GM23338 (cell line): ENCODE data around the gene KCNJ8. TPM values are rescaled to one million over a fixed set of nuclear protein-coding genes. Genes with fewer than 3 reads are reported as not detected.

Experiments used
- ATAC-seq: fragments of 200-7000 bp; cut with Tn5 transposase; 3 replicates; pipeline ENCODE4 v1.9.1; 2020
- DNase-seq: peaks from one replicate; pipeline ENCODE4 v3.0.0-alpha.2; 2015; ENCODE audit warnings: low spot score
- H2AFZ ChIP-seq: fragments of 200-600 bp; sonication (generic); 2 replicates; pipeline ENCODE4 v1.8.0; 2016; ENCODE audit warnings: antibody characterized with exemption, mild to moderate bottlenecking, moderate library complexity
- H3F3A ChIP-seq: fragments of 200-600 bp; sonication (generic); replicated peaks from 2 replicates; pipeline ENCODE4 v1.8.0; 2017; ENCODE audit warnings: antibody characterized with exemption, mixed run types, low read depth
- H3K27ac ChIP-seq: fragments of 200-600 bp; sonication (generic); 2 replicates; pipeline ENCODE4 v1.6.1; 2016; ENCODE audit warnings: low read depth
- H3K27me3 ChIP-seq: fragments of 200-600 bp; sonication (generic); 2 replicates; pipeline ENCODE4 v1.8.0; 2016; ENCODE audit warnings: mild to moderate bottlenecking, mixed run types, moderate library complexity; ENCODE audit not compliant: insufficient read depth
- H3K36me3 ChIP-seq: fragments of 200-600 bp; sonication (generic); 2 replicates; pipeline ENCODE4 v1.8.0; 2016; ENCODE audit warnings: mild to moderate bottlenecking; ENCODE audit not compliant: insufficient read depth
- H3K4me1 ChIP-seq: fragments of 200-600 bp; sonication (generic); 2 replicates; pipeline ENCODE4 v1.8.0; 2016; ENCODE audit warnings: mild to moderate bottlenecking, moderate library complexity; ENCODE audit not compliant: insufficient read depth
- H3K4me2 ChIP-seq: fragments of 200-600 bp; sonication (generic); 2 replicates; pipeline ENCODE4 v1.7.1; 2017; ENCODE audit warnings: mixed run types
- H3K4me3 ChIP-seq: fragments of 200-600 bp; sonication (generic); 2 replicates; pipeline ENCODE4 v1.6.1; 2016; ENCODE audit warnings: mixed run types
- H3K79me2 ChIP-seq: fragments of 200-600 bp; sonication (generic); replicated peaks from 2 replicates; pipeline ENCODE4 v1.8.0; 2017; ENCODE audit warnings: mild to moderate bottlenecking; ENCODE audit not compliant: insufficient read depth
- H3K9me2 ChIP-seq: fragments of 200-600 bp; sonication (generic); 2 replicates; pipeline ENCODE4 v1.8.0; 2017; ENCODE audit not compliant: insufficient read depth
- H4K20me1 ChIP-seq: fragments of 200-600 bp; sonication (generic); replicated peaks from 2 replicates; pipeline ENCODE4 v1.8.0; 2017; ENCODE audit warnings: mild to moderate bottlenecking; ENCODE audit not compliant: insufficient read depth
- H3K27ac Mint-ChIP-seq: 2 replicates; pipeline ENCODE4 v1.8.0; 2020; ENCODE audit warnings: inconsistent platforms, mild to moderate bottlenecking, moderate library complexity, mixed read lengths
- H3K27me3 Mint-ChIP-seq: 3 replicates; pipeline ENCODE4 v1.8.0; 2022; ENCODE audit warnings: low read depth, mild to moderate bottlenecking, moderate library complexity, mixed read lengths, inconsistent platforms; ENCODE audit not compliant: insufficient read depth, poor library complexity
- H3K36me3 Mint-ChIP-seq: 3 replicates; pipeline ENCODE4 v1.8.0; 2021; ENCODE audit warnings: low read depth, mild to moderate bottlenecking, inconsistent platforms, moderate library complexity, mixed read lengths
- H3K4me1 Mint-ChIP-seq: 3 replicates; pipeline ENCODE4 v1.8.0; 2020; ENCODE audit warnings: mild to moderate bottlenecking, inconsistent platforms, mixed read lengths
- H3K4me3 Mint-ChIP-seq: 3 replicates; pipeline ENCODE4 v1.8.0; 2021; ENCODE audit warnings: moderate library complexity, mild to moderate bottlenecking, inconsistent platforms, mixed read lengths
- H3K9me3 Mint-ChIP-seq: 3 replicates; pipeline ENCODE4 v1.8.0; 2020; ENCODE audit warnings: moderate library complexity, mild to moderate bottlenecking, inconsistent platforms, mixed read lengths
- CREB1 ChIP-seq: fragments of 250-450 bp; sonication (Bioruptor Pico); IDR thresholded peaks from 2 replicates; pipeline ENCODE4 v1.5.0; 2020; ENCODE audit warnings: low read depth, mild to moderate bottlenecking, moderate library complexity
- EZH2 ChIP-seq: fragments of 200-600 bp; sonication (generic); IDR thresholded peaks from one replicate; pipeline ENCODE4 v1.8.0; 2017; ENCODE audit warnings: antibody characterized with exemption, mild to moderate bottlenecking, low read depth; ENCODE audit not compliant: unreplicated experiment
- EZH2phosphoT487 ChIP-seq: fragments of 200-600 bp; sonication (generic); IDR thresholded peaks from one replicate; pipeline ENCODE4 v1.8.1; 2018; ENCODE audit warnings: antibody characterized with exemption; ENCODE audit not compliant: unreplicated experiment
- JUNB ChIP-seq: IDR thresholded peaks from one replicate; pipeline ENCODE4 v1.6.1; 2016; ENCODE audit warnings: antibody characterized with exemption; ENCODE audit not compliant: unreplicated experiment
- NANOG ChIP-seq: IDR thresholded peaks from 2 replicates; pipeline ENCODE4 v1.6.1; 2016; ENCODE audit warnings: antibody characterized with exemption, borderline replicate concordance
- POLR2AphosphoS5 ChIP-seq: IDR thresholded peaks from 2 replicates; pipeline ENCODE4 v1.6.1; 2016; ENCODE audit warnings: antibody characterized with exemption, low read depth
- STAT1 ChIP-seq: IDR thresholded peaks from one replicate; pipeline ENCODE4 v1.6.1; 2016; ENCODE audit warnings: antibody characterized with exemption; ENCODE audit not compliant: unreplicated experiment
- ZNF114 ChIP-seq: fragments of 250-450 bp; sonication (Bioruptor Pico); IDR thresholded peaks from 2 replicates; pipeline ENCODE4 v1.5.0; 2020; ENCODE audit warnings: mild to moderate bottlenecking, moderate library complexity
- ZNF331 ChIP-seq: fragments of 250-450 bp; sonication (Bioruptor Pico); IDR thresholded peaks from 2 replicates; pipeline ENCODE4 v1.5.0; 2020; ENCODE audit warnings: low read depth, mild to moderate bottlenecking, moderate library complexity
- long read RNA-seq: library from polyadenylated mRNA; unstranded; transcript quantifications from one replicate; pipeline ENCODE4 v2.0.0, GENCODE V29; 2020; ENCODE audit not compliant: unreplicated experiment
- polyA plus RNA-seq: library from polyadenylated mRNA; unstranded; fragments of >200 nt; fragmentation: Nextera tagmentation; extraction: Ambion mirVana; gene quantifications from 2 replicates; pipeline ENCODE4 v1.2.1, GENCODE V29; 2016
- total RNA-seq: library from RNA; depleted of rRNA; stranded (reverse); fragments of >200 nt; shearing (Covaris generic); gene quantifications from 2 replicates; pipeline ENCODE4 v1.2.3, GENCODE V29; 2014; rRNA removed
- TF ChIP-seq, protein P1 (sequence below): IDR thresholded peaks from one replicate; pipeline ENCODE4 v1.6.1; 2018; ENCODE audit warnings: antibody characterized with exemption; ENCODE audit not compliant: unreplicated experiment
- TF ChIP-seq, protein P2 (sequence below): fragments of 250-450 bp; sonication (Bioruptor Pico); IDR thresholded peaks from 2 replicates; pipeline ENCODE4 v1.5.0; 2020; ENCODE audit warnings: mild to moderate bottlenecking, moderate library complexity
- TF ChIP-seq, protein P3 (sequence below): IDR thresholded peaks from 2 replicates; pipeline ENCODE4 v1.6.1; 2016; ENCODE audit warnings: antibody characterized with exemption
- TF ChIP-seq, protein P4 (sequence below), 2 experiments: fragments of 200-600 bp in 1 of 2; sonication (generic) in 1 of 2; conservative IDR thresholded peaks; 2 replicates each; pipeline versions ENCODE4 v1.5.1 to v1.6.1; 2016 to 2017; ENCODE audit warnings: antibody characterized with exemption in 2 of 2, low read depth in 2 of 2, mild to moderate bottlenecking in 2 of 2, moderate library complexity in 1 of 2

Gene KCNJ8
- 0.87 and 2.3 TPM in 2 replicates for total RNA-seq
- 0.82 and 1.0 TPM in 2 replicates for polyA plus RNA-seq
- long read RNA-seq, partial matches to known transcripts = 0 of 1 reads
- long read RNA-seq, other reads (novel, unspliced or antisense) = 0 of 1 reads

DNA sequence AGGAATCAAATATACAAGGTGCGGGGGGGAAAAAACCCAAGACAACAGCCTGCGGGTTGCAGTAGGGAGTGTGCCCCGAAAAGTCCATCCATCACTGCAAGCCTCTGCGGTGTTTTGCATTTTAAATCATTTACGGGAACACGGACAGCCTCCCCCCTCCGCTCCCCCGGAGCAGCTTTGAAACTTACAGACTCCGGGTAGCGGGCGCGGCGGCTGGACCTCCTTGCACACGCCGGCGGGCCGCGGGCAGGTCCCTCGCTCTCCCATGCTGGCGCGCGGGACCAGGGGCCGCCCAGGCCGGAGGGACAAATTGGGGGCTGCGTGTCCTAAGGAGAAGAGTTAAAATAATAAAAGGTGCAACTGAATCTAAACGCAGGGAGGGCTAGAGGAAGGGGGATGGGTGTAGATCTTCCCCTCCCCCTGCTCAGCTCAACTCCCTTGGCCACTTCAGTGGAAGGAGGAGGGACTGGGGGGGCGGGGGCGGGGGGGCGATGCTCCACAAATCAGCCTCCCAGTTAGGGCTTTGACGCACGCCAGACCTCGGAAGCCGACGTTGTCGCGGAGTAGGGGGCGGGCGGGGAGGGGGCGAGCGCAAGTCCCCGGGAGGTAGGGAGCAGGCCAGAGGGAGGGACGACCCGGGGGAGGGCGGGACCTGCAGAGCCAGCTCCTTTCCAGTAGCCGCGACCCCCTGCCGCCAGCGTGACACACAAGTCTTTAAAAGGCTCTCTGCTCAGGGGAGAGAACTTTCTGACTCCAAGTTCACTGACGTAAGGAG lies at the start of gene KCNJ8:
Gene KCNJ8, minus strand, starts transcription at position 349 of the 775 bp plus-strand sequence. CDS start 1,090 bp downstream, outside the sequence.
- H3K9me3 Mint-ChIP-seq = no peaks in the 10 kb centered on the region
- no peak within 1 kb of the TSS for H3K27ac ChIP-seq
- H3K4me3 ChIP-seq = peak within 1 kb of the TSS; percentile 74
- peak within 1 kb of the TSS; percentile 89 for H3K4me2 ChIP-seq
- no peaks in the 10 kb centered on the region for H3K36me3 Mint-ChIP-seq
- no peak within 1 kb of the TSS for H3K27ac Mint-ChIP-seq
- no peaks in the 10 kb centered on the region for H3K9me2 ChIP-seq
- no peaks in the 10 kb centered on the region for H3K79me2 ChIP-seq
- peak; percentile 80 for ATAC-seq
- peaks cover 19% of the 10 kb centered on the region for H3K4me1 Mint-ChIP-seq
- H2AFZ ChIP-seq = peak within 1 kb of the TSS; percentile 80
- H3F3A ChIP-seq = no peaks in the 10 kb centered on the region
- peaks cover 32% of the 10 kb centered on the region for H3K27me3 ChIP-seq
- peak; percentile 90 for DNase-seq
- peaks cover 17% of the 10 kb centered on the region for H3K4me1 ChIP-seq
- H3K4me3 Mint-ChIP-seq = peak within 1 kb of the TSS; percentile 72
- no peaks in the 10 kb centered on the region for H4K20me1 ChIP-seq
- no peaks in the 10 kb centered on the region for H3K36me3 ChIP-seq
- peaks cover 9% of the 10 kb centered on the region for H3K27me3 Mint-ChIP-seq
- no peak for TF ChIP-seq ZNF331 (CRISPR knock-in tag)
- TF ChIP-seq, protein P1, sequence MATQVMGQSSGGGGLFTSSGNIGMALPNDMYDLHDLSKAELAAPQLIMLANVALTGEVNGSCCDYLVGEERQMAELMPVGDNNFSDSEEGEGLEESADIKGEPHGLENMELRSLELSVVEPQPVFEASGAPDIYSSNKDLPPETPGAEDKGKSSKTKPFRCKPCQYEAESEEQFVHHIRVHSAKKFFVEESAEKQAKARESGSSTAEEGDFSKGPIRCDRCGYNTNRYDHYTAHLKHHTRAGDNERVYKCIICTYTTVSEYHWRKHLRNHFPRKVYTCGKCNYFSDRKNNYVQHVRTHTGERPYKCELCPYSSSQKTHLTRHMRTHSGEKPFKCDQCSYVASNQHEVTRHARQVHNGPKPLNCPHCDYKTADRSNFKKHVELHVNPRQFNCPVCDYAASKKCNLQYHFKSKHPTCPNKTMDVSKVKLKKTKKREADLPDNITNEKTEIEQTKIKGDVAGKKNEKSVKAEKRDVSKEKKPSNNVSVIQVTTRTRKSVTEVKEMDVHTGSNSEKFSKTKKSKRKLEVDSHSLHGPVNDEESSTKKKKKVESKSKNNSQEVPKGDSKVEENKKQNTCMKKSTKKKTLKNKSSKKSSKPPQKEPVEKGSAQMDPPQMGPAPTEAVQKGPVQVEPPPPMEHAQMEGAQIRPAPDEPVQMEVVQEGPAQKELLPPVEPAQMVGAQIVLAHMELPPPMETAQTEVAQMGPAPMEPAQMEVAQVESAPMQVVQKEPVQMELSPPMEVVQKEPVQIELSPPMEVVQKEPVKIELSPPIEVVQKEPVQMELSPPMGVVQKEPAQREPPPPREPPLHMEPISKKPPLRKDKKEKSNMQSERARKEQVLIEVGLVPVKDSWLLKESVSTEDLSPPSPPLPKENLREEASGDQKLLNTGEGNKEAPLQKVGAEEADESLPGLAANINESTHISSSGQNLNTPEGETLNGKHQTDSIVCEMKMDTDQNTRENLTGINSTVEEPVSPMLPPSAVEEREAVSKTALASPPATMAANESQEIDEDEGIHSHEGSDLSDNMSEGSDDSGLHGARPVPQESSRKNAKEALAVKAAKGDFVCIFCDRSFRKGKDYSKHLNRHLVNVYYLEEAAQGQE = no peak
- TF ChIP-seq NANOG = no peak
- TF ChIP-seq, protein P2, sequence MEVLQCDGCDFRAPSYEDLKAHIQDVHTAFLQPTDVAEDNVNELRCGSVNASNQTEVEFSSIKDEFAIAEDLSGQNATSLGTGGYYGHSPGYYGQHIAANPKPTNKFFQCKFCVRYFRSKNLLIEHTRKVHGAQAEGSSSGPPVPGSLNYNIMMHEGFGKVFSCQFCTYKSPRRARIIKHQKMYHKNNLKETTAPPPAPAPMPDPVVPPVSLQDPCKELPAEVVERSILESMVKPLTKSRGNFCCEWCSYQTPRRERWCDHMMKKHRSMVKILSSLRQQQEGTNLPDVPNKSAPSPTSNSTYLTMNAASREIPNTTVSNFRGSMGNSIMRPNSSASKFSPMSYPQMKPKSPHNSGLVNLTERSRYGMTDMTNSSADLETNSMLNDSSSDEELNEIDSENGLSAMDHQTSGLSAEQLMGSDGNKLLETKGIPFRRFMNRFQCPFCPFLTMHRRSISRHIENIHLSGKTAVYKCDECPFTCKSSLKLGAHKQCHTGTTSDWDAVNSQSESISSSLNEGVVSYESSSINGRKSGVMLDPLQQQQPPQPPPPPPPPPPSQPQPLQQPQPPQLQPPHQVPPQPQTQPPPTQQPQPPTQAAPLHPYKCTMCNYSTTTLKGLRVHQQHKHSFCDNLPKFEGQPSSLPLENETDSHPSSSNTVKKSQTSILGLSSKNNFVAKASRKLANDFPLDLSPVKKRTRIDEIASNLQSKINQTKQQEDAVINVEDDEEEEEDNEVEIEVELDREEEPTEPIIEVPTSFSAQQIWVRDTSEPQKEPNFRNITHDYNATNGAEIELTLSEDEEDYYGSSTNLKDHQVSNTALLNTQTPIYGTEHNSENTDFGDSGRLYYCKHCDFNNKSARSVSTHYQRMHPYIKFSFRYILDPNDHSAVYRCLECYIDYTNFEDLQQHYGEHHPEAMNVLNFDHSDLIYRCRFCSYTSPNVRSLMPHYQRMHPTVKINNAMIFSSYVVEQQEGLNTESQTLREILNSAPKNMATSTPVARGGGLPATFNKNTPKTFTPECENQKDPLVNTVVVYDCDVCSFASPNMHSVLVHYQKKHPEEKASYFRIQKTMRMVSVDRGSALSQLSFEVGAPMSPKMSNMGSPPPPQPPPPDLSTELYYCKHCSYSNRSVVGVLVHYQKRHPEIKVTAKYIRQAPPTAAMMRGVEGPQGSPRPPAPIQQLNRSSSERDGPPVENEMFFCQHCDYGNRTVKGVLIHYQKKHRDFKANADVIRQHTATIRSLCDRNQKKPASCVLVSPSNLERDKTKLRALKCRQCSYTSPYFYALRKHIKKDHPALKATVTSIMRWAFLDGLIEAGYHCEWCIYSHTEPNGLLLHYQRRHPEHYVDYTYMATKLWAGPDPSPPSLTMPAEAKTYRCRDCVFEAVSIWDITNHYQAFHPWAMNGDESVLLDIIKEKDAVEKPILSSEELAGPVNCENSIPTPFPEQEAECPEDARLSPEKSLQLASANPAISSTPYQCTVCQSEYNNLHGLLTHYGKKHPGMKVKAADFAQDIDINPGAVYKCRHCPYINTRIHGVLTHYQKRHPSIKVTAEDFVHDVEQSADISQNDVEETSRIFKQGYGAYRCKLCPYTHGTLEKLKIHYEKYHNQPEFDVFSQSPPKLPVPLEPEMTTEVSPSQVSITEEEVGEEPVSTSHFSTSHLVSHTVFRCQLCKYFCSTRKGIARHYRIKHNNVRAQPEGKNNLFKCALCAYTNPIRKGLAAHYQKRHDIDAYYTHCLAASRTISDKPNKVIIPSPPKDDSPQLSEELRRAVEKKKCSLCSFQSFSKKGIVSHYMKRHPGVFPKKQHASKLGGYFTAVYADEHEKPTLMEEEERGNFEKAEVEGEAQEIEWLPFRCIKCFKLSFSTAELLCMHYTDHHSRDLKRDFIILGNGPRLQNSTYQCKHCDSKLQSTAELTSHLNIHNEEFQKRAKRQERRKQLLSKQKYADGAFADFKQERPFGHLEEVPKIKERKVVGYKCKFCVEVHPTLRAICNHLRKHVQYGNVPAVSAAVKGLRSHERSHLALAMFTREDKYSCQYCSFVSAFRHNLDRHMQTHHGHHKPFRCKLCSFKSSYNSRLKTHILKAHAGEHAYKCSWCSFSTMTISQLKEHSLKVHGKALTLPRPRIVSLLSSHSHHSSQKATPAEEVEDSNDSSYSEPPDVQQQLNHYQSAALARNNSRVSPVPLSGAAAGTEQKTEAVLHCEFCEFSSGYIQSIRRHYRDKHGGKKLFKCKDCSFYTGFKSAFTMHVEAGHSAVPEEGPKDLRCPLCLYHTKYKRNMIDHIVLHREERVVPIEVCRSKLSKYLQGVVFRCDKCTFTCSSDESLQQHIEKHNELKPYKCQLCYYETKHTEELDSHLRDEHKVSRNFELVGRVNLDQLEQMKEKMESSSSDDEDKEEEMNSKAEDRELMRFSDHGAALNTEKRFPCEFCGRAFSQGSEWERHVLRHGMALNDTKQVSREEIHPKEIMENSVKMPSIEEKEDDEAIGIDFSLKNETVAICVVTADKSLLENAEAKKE = no peak
- TF ChIP-seq ZNF114 (CRISPR knock-in tag) = no peak
- TF ChIP-seq STAT1 = no peak
- TF ChIP-seq EZH2phosphoT487 = no peak
- no peak for TF ChIP-seq EZH2
- TF ChIP-seq, protein P3, sequence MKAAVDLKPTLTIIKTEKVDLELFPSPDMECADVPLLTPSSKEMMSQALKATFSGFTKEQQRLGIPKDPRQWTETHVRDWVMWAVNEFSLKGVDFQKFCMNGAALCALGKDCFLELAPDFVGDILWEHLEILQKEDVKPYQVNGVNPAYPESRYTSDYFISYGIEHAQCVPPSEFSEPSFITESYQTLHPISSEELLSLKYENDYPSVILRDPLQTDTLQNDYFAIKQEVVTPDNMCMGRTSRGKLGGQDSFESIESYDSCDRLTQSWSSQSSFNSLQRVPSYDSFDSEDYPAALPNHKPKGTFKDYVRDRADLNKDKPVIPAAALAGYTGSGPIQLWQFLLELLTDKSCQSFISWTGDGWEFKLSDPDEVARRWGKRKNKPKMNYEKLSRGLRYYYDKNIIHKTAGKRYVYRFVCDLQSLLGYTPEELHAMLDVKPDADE = no peak
- TF ChIP-seq CREB1 (CRISPR knock-in tag) = no peak
- TF ChIP-seq, protein P4, sequence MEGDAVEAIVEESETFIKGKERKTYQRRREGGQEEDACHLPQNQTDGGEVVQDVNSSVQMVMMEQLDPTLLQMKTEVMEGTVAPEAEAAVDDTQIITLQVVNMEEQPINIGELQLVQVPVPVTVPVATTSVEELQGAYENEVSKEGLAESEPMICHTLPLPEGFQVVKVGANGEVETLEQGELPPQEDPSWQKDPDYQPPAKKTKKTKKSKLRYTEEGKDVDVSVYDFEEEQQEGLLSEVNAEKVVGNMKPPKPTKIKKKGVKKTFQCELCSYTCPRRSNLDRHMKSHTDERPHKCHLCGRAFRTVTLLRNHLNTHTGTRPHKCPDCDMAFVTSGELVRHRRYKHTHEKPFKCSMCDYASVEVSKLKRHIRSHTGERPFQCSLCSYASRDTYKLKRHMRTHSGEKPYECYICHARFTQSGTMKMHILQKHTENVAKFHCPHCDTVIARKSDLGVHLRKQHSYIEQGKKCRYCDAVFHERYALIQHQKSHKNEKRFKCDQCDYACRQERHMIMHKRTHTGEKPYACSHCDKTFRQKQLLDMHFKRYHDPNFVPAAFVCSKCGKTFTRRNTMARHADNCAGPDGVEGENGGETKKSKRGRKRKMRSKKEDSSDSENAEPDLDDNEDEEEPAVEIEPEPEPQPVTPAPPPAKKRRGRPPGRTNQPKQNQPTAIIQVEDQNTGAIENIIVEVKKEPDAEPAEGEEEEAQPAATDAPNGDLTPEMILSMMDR (conservative IDR thresholded peaks at IDR 0.05; ENCODE audit: low read depth in 2 of 2) = no peak
- TF ChIP-seq JUNB = no peak
- TF ChIP-seq POLR2AphosphoS5 = no peak
